Panc1 (cell line): Measurements from ENCODE around the gene BICRA.

Experiments
- CTCF ChIP-seq: fragments of 450-650 bp; IDR thresholded peaks from 2 replicates; pipeline ENCODE4 v1.5.1; 2017; ENCODE audit warnings: mild to moderate bottlenecking
- REST ChIP-seq, 2 experiments: IDR thresholded peaks; 2 replicates each; pipeline ENCODE4 v1.6.1; 2011 to 2012; ENCODE audit warnings: low read depth in 2 of 2, control low read depth in 1 of 2, low read length in 1 of 2, mild to moderate bottlenecking in 1 of 2, moderate library complexity in 1 of 2; ENCODE audit not compliant: insufficient read depth in 1 of 2

GRCh38 chr19:47735131-47735530 is 126.2 kb downstream of the BICRA start:
- no peak for TF ChIP-seq CTCF
- TF ChIP-seq REST (IDR thresholded peaks at IDR 0.05; ENCODE audit: insufficient read depth in 1 of 2, low read depth in 2 of 2, low read length in 1 of 2): no peak
